GM18870 (cell line): ENCODE results near the gene BARHL2.

Experiments
- ATAC-seq: cut with Tn5 transposase; IDR thresholded peaks from one replicate; pipeline ENCODE4 v1.9.1; 2021; ENCODE audit warnings: moderate library complexity; ENCODE audit not compliant: unreplicated experiment

BARHL2 gene

GRCh38 chr1:90716552-90717355, at the start of gene BARHL2:
Gene BARHL2, minus strand, starts transcription at chr1:90717302. Its CDS starts 107 bp downstream, at chr1:90717195.
- no peak for ATAC-seq

- no peak for ATAC-seq
Measured at GRCh38 chr1:90763930-90764329, 46.8 kb upstream of the BARHL2 start.

- ATAC-seq, result no peak
Measured at GRCh38 chr1:90763506-90763905, 46.4 kb upstream of the BARHL2 start.

GRCh38 chr1:90761781-90762589, 44.9 kb upstream of the BARHL2 start:
- no peak for ATAC-seq

- ATAC-seq, result no peak
Measured at GRCh38 chr1:90761156-90761555, 44.1 kb upstream of the BARHL2 start.

GRCh38 chr1:90753556-90753955, 36.5 kb upstream of the BARHL2 start:
- ATAC-seq, result no peak

GRCh38 chr1:90748668-90749067, 31.6 kb upstream of the BARHL2 start:
- ATAC-seq, result no peak

- no peak for ATAC-seq
Measured at GRCh38 chr1:90746857-90747256, 29.8 kb upstream of the BARHL2 start.

GRCh38 chr1:90745972-90746371, 28.9 kb upstream of the BARHL2 start:
- ATAC-seq, result no peak

- no peak for ATAC-seq
Measured at GRCh38 chr1:90732136-90732535, 15.0 kb upstream of the BARHL2 start.

GRCh38 chr1:90731382-90732050, 14.4 kb upstream of the BARHL2 start:
- ATAC-seq, result no peak

- no peak for ATAC-seq
Measured at GRCh38 chr1:90730243-90731022, 13.3 kb upstream of the BARHL2 start.

- no peak for ATAC-seq
Measured at GRCh38 chr1:90729504-90730242, 12.6 kb upstream of the BARHL2 start.

- no peak for ATAC-seq
Measured at GRCh38 chr1:90728502-90729287, 11.6 kb upstream of the BARHL2 start.

- ATAC-seq, result no peak
Measured at GRCh38 chr1:90727917-90728501, 10.9 kb upstream of the BARHL2 start.

- ATAC-seq, result no peak
Measured at GRCh38 chr1:90726986-90727480, 9.9 kb upstream of the BARHL2 start.

GRCh38 chr1:90726425-90726985, 9.4 kb upstream of the BARHL2 start:
- no peak for ATAC-seq

- ATAC-seq, result no peak
Measured at GRCh38 chr1:90725657-90726424, 8.7 kb upstream of the BARHL2 start.
